ENCODE results near the gene MAD1L1.
"Not testable (repeated sequence)": the region's sequence is repeated elsewhere in the genome, so short reads cannot be mapped to it uniquely, and the experiment has no call there.

Gene MAD1L1

GRCh38 chr7:2232766-2233520 is at the start of gene MAD1L1:
Gene MAD1L1, minus strand, starts transcription at chr7:2232945. Its CDS starts 2,812 bp downstream, at chr7:2230133.
- DNase-seq, result peak in 53 of 56 donors; percentile 12 to 89 (median 69)

DNA sequence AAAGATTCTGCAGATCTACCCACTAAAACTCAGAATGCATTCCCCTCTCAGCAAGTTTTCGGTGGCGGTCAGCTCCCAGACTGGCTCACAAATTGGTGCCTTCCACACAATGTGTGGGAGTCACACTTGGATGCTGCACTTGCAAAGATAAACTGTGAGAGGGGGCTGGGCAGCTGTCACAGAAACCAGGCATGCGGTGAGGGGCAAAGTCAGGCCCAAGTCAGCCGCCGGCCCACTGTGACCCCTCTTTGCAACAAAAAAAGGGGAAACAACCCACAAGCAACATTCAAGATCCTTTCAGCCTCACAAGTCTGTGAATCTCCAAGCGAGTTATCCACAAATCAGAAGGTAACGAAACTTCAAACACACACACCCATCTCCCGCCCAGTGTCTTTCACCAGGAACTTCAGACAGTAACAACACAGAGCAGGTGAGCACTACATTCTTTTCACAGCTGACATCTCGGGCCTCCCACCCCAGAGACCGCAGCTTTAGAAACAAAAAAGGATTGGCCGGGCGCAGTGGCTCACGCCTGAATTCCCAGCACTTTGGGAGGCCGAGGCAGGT is 49.5 kb upstream of the MAD1L1 start:
- peak in 1 of 56 donors; percentile 12 for DNase-seq

DNA sequence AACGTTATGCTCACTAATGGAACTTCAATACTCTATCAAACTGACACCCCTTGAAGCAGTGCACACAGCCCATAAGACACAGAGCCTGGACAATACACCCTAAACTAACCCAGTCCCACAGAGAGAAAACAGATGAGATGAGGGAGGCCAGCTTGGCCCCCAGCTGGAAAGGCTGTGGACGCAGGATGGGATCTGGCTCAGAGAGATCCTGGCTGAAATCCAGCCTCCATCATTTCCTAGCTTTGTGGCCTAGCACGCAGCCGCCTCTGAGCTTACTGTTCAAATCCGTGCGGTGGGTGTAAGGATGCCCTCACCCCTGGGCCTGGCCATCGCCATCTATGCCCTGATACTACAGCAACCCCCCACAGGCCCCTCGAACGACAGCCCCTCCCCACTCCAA is 48.8 kb upstream of the MAD1L1 start:
- peak in 5 of 56 donors; percentile 7 to 38 (median 24) for DNase-seq

DNA sequence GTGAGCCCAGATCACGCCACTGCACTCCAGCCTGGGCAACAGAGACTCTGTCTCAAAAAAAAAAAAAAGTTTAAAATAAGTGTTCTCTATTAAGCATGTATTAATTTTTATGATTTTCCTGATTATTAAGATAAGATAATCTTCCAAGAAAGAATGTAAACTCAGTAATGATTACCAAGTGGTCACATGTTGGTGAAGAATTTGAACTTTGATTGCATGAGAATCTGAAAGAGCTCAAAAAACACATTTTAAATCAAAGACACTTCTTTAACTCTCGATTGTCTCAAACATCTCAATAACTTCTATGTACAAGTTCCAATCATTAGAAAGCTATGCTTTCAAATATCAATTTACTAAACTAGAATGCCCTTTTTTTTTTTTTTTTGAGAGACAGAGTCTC is 47.7 kb upstream of the MAD1L1 start:
- no peak for DNase-seq

DNA sequence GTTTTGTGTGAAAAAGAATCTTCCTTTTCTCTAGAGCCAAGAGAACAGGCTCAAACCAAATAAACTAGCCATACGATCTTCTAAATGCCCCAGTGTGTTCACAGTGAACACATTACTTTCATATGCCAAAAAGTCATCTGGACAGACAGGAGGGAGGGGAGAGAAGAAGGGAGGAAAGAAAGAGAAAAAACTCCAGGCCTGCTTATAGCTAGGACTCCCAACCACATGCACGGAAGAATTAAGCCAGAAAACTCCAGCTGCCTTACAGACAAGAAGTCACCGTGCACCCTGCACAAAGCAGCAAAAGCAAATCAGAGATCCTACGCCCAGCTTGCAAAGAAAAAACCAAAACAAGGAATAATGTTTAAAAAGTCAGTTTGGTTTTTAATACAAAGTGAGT is 47.2 kb upstream of the MAD1L1 start:
- DNase-seq, result no peak

GRCh38 chr7:2278026-2278425 is 45.3 kb upstream of the MAD1L1 start:
- no peak for DNase-seq

GRCh38 chr7:2276107-2276506 is 43.4 kb upstream of the MAD1L1 start:
- DNase-seq, result peak in 7 of 56 donors; percentile 9 to 42 (median 28)

DNA sequence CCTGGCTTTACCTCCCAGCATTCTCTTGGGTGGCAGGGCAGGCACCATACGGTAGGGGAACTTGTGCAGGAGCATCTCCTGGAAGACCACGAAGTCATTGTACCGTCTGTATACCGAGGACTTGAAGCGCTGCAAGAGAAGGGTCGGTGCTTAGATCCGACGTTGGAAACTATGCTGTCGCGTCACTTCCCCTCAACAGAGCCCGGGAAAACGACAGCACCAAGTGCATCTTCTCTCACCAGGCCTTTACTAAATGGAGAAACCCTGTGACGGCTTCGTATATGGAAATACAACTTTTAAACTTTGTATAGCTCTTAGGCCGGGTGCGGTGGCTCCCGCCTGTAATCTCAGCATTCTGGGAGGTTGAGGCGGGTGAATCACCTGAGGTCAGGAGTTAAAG is 42.4 kb upstream of the MAD1L1 start:
- DNase-seq, result no peak

- DNase-seq, result no peak
Measured at GRCh38 chr7:2274666-2275065, 41.9 kb upstream of the MAD1L1 start.

GRCh38 chr7:2273866-2274265 is 41.1 kb upstream of the MAD1L1 start:
- DNase-seq, result no peak

DNA sequence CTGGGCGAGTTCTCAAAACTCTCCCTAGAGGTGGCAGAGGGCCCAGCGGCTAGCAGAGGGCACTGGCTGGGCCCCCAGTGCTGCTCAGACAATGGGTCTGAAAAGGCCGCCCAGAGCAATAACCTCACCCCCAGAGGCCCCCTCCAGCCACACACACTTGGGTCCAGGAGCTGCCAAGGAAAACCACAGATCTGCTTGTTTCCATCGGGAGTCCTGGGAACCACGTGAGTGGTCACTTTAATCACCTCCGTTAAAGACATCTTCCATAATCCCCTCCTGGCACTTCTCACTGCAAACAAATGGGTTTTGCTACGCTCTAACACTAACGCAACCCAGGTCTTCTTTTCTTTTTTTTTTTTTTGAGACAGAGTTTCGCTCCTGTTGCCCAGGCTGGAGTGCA is 39.3 kb upstream of the MAD1L1 start:
- DNase-seq, result peak in 2 of 56 donors; percentile 24 to 28

GRCh38 chr7:2271273-2272026 is 38.7 kb upstream of the MAD1L1 start:
- DNase-seq, result no peak

GRCh38 chr7:2270495-2270894 is 37.8 kb upstream of the MAD1L1 start:
- DNase-seq, result no peak

GRCh38 chr7:2269991-2270460 is 37.3 kb upstream of the MAD1L1 start:
- no peak for DNase-seq

DNA sequence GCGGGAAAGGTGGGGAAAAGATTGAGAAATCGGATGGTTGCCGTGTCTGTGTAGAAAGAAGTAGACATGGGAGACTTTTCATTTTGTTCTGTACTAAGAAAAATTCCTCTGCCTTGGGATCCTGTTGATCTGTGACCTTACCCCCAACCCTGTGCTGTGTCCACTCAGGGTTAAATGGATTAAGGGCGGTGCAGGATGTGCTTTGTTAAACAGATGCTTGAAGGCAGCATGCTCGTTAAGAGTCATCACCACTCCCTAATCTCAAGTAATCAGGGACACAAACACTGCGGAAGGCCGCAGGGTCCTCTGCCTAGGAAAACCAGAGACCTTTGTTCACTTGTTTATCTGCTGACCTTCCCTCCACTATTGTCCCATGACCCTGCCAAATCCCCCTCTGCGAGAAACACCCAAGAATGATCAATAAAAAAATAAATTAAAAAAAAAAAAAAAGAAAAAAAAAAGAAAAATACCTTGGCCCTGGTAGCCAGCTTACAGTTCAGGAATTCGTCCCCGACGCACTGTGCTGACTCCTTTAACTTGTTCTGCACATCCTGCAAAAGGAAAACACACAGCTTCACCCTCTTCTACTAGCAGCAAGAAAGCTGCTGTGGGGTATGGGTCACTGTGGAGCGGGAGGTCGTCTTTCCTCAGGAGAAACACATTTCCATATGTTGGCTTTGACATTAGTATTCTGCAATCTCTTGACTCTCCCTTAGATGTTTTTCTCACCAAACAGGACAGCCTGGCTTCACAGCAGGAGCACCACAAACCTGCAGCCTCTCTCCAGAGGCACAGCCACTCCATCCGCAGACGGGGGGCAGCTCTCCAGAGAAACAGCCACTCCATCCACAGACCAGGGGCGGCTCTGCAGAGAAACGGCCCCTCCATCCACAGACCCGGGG is 36.6 kb upstream of the MAD1L1 start:
- DNase-seq, result not testable (repeated sequence)

- no peak for DNase-seq
Measured at GRCh38 chr7:2266911-2267310, 34.2 kb upstream of the MAD1L1 start.

GRCh38 chr7:2264158-2264557 is 31.4 kb upstream of the MAD1L1 start:
- DNase-seq, result no peak

GRCh38 chr7:2263176-2263575 is 30.4 kb upstream of the MAD1L1 start:
- DNase-seq, result no peak

GRCh38 chr7:2261611-2262010 is 28.9 kb upstream of the MAD1L1 start:
- DNase-seq, result peak in 2 of 56 donors; percentile 6 to 37

- DNase-seq, result no peak
Measured at GRCh38 chr7:2260820-2261219, 28.1 kb upstream of the MAD1L1 start.

GRCh38 chr7:2259480-2259879 is 26.7 kb upstream of the MAD1L1 start:
- no peak for DNase-seq
